HG02970 (cell line): ENCODE measurements around the gene ARID4B.
"Not testable (repeated sequence)": the region's sequence is repeated elsewhere in the genome, so short reads cannot be mapped to it uniquely, and the experiment has no call there.

Experiments
- ATAC-seq: cut with Tn5 transposase; IDR thresholded peaks from one replicate; pipeline ENCODE4 v1.9.1; 2021; ENCODE audit warnings: mild to moderate bottlenecking, moderate library complexity, moderate number of reproducible peaks; ENCODE audit not compliant: unreplicated experiment, low FRiP score

ARID4B gene

GRCh38 chr1:235180916-235181460, 147.0 kb downstream of the ARID4B start:
- no peak for ATAC-seq

DNA sequence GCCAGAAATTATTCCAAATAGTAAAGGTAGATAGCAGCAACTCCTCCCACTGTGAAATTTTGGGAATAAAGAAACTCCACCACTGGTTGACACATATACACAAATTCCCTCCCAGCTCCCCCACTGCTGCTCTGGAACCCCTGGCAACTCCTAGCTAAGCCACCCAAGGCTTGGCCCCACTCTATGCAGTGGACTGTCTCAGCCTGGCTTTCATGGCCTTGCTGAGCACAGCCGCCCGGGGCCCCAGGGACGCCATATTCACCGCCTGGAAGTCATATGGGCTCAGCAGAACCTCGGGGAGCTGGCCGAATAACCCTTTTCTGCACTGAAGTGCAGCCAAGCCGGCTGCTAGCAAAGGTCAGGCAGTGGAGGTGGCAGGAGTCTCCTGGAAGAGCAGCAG, 151.5 kb downstream of the ARID4B start:
- no peak for ATAC-seq

DNA sequence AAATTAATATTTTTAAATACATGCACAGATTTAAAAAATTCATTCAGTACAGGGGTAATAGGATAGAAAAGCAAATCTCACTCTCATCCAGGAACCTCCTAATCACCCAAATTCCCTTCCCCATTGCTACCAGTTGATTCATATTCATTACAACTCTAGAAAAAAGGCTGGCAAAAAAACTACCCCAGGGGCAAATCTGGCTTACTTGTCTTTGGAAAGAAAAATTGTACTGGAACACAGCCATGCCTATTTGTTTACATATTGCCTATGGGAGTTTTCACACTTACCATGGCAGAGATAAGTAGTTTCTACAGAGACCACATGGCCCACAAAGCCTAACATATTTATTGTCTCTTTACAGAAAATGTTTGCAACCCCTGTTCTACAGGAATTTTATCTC, 158.0 kb downstream of the ARID4B start:
- no peak for ATAC-seq

- no peak for ATAC-seq
Observed at GRCh38 chr1:235168375-235168774, 159.6 kb downstream of the ARID4B start.

- no peak for ATAC-seq
Observed at GRCh38 chr1:235161685-235162327, 166.2 kb downstream of the ARID4B start.

DNA sequence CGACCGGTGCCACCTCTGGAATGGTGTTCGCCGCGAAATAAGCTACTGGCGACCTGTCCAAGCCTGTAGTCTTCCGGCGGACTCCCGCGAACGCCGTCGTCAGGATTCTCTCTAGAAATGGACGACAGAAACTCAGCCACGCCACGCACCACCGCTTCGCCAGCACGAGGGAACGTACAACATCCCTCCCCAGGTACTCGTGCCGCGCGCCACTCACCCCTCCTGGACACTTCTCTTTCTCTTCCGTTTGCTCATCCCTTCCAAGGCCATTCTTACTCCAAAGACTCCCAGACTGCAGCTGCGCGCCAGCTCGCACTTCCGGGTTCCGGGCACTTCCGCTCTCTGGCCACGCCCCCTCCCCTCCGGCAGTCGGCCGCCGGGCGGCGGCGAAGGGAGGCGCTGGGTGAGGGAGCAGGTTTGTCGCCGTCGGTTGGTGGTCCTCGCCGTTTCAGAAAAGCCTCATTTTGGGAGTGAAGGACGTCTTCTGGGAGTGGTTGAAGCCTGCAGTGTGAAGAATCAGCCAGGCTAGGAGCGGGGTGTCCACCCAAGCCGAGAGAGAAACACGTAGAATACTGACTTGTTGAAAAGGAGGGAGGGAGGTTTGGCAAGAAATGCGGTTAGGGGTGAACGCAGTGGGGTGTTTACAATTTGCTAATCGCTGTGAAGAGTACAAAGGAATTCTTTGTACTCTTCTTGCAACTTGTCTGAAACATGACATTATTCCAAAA, 166.9 kb downstream of the ARID4B start, which contains the start of gene RBM34:
Gene RBM34 (minus strand): TSS at position 294 of the 728 bp plus-strand sequence. CDS start 24 bp downstream, at position 270.
- ATAC-seq = peak; percentile 80

DNA sequence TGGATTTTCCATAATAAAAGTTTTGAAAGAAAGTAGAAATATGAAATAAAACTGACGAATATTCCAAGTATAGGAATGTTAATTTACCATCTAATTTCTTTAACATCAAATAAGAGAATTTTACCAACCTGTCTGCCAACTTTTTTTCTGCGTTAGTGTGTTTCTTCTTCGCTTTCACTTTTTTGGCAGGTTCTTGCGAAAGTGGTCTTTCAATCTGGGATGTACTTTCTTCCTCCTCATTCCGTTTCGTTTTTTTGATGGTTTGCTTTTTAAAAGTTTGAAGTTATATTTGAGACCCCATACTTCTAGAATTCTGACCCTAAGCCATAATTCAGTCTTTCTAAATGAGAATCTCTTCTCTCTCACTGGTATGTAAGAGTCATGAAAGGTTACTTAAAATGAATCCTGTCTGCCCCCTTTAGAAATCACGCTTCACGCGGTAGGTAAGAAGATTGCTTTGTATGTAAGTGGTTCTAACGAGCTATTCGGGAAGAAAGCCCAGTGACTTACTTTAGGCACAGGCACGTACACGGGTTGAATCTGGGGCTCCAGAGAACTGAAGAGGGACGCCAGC, 167.5 kb downstream of the ARID4B start:
- no peak for ATAC-seq

DNA sequence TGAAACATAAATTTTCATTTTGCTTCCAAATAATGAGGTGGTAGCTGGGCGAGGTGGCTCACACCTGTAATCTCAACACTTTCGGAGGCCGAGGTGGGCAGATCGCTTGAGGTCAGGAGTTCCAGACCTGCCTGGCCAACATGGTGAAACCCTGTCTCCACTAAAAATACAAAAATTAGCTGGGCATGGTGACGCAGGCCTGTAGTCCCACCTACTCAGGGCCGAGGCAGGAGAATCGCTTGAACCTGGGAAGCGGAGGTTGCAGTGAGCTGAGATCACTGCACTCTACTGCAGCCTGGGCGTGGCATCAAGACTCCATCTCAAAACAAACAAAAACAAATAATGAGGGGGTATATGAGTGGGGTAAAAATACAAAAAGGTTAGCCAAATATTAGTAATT, 168.0 kb downstream of the ARID4B start:
- ATAC-seq = not testable (repeated sequence)

DNA sequence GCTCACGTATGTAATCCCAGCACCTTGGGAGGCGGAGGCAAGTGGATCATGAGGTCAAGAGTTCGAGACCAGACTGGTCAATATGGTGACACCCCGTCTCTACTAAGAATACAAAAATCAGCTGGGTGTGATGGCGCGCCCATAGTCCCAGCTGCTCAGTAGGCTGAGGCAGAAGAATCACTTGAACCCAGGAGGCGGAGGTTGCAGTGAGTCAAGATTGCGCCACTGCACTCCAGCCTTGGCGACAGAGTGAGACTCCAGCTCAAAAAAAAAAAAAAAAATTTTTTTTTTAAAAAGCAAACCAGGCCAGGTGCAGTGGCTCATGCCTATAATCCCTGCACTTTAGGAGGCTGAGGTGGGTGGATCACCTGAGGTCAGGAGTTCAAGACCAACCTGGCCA, 168.7 kb downstream of the ARID4B start:
- not testable (repeated sequence) for ATAC-seq

DNA sequence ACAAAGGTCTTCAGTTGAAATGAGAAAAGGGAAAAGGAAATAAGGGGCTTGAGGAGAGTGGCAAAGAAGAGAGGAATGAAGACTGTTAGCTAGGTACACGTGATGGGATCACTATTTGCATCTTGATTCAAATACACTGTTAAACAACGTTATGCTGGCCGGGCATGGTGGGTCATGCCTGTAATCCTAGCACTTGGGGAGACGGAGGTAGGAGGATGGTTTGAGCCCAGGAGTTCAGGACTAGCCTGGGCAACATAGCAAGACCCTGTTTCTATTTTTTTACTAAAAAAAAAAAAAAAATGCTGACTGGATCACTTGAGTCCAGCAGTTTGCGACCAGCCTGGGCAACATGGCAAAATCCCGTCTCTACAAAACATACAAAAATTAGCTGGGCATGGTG, 169.3 kb downstream of the ARID4B start:
- no peak for ATAC-seq

DNA sequence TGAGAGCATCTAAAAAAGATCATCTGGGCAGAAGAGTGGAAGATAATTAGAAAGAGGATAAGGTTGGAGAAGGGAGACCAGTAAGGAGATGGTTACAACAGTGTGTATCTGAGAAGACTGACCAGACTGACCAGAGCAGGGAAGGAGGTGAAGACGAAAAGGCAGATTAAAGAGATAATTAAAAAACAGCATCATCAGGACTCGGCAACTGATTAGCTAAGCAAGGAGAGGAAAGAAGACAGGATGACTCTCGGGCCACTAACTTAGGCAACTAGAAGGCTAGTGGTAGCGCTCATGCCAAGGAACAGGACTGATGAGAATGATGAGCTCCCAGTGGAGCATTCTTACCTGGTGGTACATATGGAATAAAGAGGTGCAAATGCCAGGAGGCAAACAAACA, 170.8 kb downstream of the ARID4B start:
- no peak for ATAC-seq

DNA sequence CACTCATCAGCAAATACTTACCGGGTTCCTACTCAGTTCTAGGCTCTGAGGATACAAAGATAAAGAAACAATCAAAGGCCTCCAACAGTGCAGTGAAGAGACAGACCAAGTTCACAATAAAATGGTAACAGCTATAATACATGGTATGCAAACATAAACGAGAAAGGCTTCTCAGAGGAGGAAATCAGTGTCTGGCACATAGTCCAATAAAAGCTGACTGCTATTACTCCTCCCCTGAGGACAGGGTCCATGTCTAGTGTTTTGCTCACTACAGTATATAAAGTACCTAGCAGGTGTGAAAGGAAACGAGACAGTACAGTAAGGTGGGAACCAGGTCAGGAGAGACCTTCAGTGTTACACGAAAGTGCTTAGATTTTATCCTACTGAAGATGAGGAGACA, 171.2 kb downstream of the ARID4B start:
- no peak for ATAC-seq

DNA sequence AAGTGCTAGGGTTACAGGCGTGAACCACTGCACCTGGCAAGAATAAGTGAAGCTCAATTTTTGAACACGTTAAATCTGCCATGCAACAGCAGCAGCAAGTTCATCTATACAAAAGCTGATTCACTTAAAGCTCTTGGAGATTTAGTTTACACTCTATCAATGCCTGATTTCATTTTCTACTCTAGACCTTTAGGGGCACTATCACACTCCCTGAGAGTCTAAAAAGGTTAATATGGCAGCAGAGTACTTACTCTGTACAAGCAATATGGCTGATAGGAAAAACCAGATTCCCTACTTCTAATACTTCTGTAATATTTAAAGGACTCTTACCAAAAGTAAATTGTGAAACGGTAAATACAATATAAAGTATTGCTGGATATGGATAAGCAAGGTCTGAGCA, 171.7 kb downstream of the ARID4B start:
- no peak for ATAC-seq

DNA sequence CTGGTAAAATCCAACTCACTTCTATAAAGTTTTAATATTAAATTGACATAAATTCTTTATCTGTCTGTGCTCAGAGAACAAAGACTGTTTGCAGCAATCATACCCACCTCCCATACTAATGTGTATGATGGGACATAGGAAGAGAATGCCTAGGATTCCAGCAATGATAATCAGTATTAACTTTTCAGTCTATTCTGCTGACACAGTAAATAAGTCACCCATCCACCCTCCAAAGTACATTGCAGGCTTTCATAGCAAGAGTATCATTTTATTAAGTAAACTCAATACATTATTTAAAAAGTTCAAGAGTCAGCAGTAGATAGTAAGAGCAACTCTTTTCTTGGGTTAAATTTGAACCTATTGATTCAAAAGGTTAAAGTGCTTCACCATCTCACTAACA, 175.7 kb downstream of the ARID4B start:
- ATAC-seq = no peak

GRCh38 chr1:235151033-235151432, 176.9 kb downstream of the ARID4B start:
- no peak for ATAC-seq

DNA sequence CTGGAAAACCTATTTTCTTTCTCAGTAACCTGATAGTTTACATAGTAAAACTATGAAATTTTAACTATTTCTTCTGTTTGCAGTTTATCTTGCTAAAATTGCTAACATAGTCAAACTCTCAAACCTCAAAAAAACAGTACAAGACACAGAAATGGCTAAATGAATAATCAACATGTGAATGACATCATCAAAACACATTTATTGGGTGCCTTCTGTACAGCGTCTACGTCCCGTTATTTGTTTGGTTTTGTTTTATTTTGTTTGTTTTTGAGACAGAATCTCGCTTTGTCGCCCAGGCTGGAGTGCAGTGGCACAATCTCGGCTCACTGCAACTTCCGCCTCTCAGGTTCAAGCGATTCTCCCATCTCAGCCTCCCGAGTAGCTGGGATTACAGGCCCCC, 178.2 kb downstream of the ARID4B start:
- no peak for ATAC-seq

GRCh38 chr1:235147269-235147668, 180.7 kb downstream of the ARID4B start:
- ATAC-seq = no peak

DNA sequence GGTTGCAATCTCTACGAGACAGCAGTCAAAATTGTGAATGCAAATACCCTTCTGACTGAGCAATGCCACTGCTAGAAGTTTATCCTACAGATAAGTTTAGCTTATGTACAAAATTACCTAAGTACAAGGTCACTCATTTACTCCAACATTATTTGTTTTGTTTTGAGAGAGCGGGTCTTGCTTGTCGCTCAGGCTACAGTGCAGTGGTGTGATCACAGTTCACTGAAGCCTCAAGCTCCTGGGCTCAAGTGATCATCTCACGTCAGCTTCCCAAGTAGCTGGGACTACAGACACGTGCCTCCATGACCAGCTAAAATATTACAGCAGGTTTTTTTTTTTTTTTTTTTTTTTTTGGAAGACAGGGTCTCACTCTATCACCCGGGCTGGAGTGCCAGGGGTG, 182.3 kb downstream of the ARID4B start:
- no peak for ATAC-seq

DNA sequence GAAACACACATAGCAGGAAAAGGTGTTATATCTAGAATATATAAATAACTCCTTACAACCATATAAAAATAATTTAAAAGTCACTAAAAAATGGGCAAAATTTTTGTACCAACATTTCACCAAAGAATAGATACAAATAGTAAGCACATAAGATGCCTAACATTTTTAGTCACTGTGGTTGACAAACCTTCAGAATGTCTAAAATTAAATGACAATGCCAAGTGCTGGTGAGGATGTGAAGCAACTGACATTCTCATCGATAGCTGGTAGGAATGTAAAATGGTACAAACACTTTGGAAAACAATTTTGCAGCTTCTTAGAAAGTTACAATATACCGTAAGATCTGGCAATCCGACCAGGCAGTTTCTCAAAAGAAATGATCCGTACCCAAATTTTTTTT, 185.0 kb downstream of the ARID4B start:
- no peak for ATAC-seq

GRCh38 chr1:235139315-235139714, 188.7 kb downstream of the ARID4B start:
- no peak for ATAC-seq

GRCh38 chr1:235138821-235139220, 189.2 kb downstream of the ARID4B start:
- no peak for ATAC-seq
